GM19455 (cell line): ENCODE measurements around the gene ACAP2.
"Not testable (repeated sequence)": the region's sequence is repeated elsewhere in the genome, so short reads cannot be mapped to it uniquely, and the experiment has no call there.

Experiments
- ATAC-seq: cut with Tn5 transposase; IDR thresholded peaks from one replicate; pipeline ENCODE4 v1.9.1; 2021; ENCODE audit not compliant: unreplicated experiment

Gene ACAP2

GRCh38 chr3:195296662-195297061 lies 146.2 kb downstream of the ACAP2 start:
- no peak for ATAC-seq

- ATAC-seq: no peak
Measured at GRCh38 chr3:195291121-195291520, 151.7 kb downstream of the ACAP2 start.

- ATAC-seq: not testable (repeated sequence)
Measured at GRCh38 chr3:195290643-195291042, 152.2 kb downstream of the ACAP2 start.

GRCh38 chr3:195286115-195286872 lies 156.5 kb downstream of the ACAP2 start:
- no peak for ATAC-seq

GRCh38 chr3:195285372-195285771 lies 157.4 kb downstream of the ACAP2 start:
- ATAC-seq: no peak

GRCh38 chr3:195284842-195285241 lies 158.0 kb downstream of the ACAP2 start:
- no peak for ATAC-seq

- ATAC-seq: no peak
Measured at GRCh38 chr3:195282961-195283360, 159.9 kb downstream of the ACAP2 start.

- no peak for ATAC-seq
Measured at GRCh38 chr3:195274259-195274966, 168.4 kb downstream of the ACAP2 start.

GRCh38 chr3:195271410-195272243 lies 171.2 kb downstream of the ACAP2 start:
- peak; percentile 66 for ATAC-seq

- peak; percentile 82 for ATAC-seq
Measured at GRCh38 chr3:195270817-195271409, 171.9 kb downstream of the ACAP2 start, which contains the start of gene XXYLT1. XXYLT1 (minus strand) TSS chr3:195271159; CDS start chr3:195271058, 101 bp downstream.

GRCh38 chr3:195270079-195270816 lies 172.6 kb downstream of the ACAP2 start:
- peak; percentile 15 for ATAC-seq

GRCh38 chr3:195269375-195270078 lies 173.3 kb downstream of the ACAP2 start:
- no peak for ATAC-seq

GRCh38 chr3:195268576-195269309 lies 174.1 kb downstream of the ACAP2 start:
- ATAC-seq: no peak

- no peak for ATAC-seq
Measured at GRCh38 chr3:195267096-195267495, 175.7 kb downstream of the ACAP2 start.

GRCh38 chr3:195266428-195266827 lies 176.4 kb downstream of the ACAP2 start:
- ATAC-seq: no peak

GRCh38 chr3:195265363-195265976 lies 177.3 kb downstream of the ACAP2 start:
- ATAC-seq: no peak

- ATAC-seq: no peak
Measured at GRCh38 chr3:195263925-195264600, 178.8 kb downstream of the ACAP2 start.
